AG10803 (cell line): ENCODE measurements around the gene TMCO4.

Experiments
- DNase-seq: peaks from one replicate; pipeline ENCODE4 v3.0.0; 2010; ENCODE audit warnings: low read depth
- H3K4me3 ChIP-seq: 2 replicates; pipeline ENCODE4 v1.5.1; 2011; ENCODE audit warnings: mild to moderate bottlenecking, low read length, control low read depth
- TF ChIP-seq, protein P1 (sequence below): conservative IDR thresholded peaks from 2 replicates; pipeline ENCODE4 v1.5.1; 2011; ENCODE audit warnings: mild to moderate bottlenecking, low read length, control low read depth, inconsistent platforms

Gene TMCO4

DNA sequence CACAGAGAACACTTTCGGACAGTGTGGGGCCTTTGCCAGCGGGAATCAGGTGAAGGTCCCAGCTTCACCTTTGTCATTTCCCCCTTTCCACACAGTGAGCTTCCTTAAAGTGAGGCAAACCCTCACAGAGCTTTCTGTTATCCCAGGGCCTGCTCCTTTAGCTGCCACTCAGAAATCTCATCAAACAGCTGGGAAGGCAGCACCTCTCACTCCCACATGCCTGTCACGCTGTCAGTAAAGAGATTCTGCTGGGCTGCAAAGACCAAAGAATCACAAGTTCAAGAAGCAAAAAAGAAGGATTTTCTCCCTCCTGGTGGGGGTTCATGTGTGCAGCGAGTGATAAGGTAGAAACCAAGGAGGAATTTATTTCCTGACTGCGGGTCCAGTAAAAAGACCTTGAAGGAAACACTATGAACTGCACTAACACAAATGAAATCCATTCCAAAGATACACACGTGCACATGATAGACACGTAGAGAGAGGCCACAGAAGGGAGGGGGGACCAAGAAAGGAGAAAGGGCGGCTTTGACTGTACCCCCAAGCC is 91.1 kb downstream of the TMCO4 start:
- DNase-seq, result no peak
- no peak overlapping the region for H3K4me3 ChIP-seq
- TF ChIP-seq, protein P1, sequence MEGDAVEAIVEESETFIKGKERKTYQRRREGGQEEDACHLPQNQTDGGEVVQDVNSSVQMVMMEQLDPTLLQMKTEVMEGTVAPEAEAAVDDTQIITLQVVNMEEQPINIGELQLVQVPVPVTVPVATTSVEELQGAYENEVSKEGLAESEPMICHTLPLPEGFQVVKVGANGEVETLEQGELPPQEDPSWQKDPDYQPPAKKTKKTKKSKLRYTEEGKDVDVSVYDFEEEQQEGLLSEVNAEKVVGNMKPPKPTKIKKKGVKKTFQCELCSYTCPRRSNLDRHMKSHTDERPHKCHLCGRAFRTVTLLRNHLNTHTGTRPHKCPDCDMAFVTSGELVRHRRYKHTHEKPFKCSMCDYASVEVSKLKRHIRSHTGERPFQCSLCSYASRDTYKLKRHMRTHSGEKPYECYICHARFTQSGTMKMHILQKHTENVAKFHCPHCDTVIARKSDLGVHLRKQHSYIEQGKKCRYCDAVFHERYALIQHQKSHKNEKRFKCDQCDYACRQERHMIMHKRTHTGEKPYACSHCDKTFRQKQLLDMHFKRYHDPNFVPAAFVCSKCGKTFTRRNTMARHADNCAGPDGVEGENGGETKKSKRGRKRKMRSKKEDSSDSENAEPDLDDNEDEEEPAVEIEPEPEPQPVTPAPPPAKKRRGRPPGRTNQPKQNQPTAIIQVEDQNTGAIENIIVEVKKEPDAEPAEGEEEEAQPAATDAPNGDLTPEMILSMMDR, result no peak

DNA sequence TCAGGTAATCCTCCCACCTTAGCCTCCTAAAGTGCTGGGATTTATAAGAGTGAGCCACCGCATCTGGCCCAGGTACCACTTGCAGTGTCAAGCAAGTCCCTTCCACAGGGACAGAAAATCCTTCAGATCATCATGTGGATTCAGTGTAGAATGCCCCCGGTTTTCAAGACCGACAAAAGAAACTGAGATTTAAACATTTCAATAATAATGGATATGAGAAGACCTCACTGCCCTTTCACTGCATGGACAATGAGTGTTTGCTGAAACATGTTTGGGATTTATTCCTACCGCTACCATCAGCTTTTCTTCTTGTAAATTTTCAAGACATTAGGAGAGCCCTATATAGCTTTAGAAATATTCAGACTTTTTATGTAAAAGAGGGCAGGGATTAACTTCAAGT is 93.6 kb downstream of the TMCO4 start:
- TF ChIP-seq, protein P1, result no peak
- DNase-seq, result no peak
- no peak overlapping the region for H3K4me3 ChIP-seq

DNA sequence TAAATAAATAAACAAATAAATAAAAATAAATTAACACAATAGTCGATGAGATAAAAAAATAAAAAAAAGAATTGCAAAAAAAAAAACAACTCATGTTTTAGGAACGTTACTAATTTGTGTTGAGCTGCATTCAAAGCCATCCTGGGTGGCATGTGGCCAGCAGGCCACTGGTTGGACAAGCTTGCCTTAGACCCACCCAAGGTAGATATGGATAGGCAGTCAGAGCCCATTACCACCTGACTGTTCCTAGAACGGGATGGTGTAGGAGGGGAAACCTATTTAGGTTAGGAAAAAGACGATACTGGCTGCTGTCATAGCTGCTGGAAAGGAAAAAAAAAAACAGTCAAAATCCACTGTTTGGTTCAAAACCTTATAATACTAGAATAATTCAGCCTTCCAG is 94.3 kb downstream of the TMCO4 start:
- H3K4me3 ChIP-seq, result no peak overlapping the region
- DNase-seq, result no peak
- TF ChIP-seq, protein P1, result no peak

DNA sequence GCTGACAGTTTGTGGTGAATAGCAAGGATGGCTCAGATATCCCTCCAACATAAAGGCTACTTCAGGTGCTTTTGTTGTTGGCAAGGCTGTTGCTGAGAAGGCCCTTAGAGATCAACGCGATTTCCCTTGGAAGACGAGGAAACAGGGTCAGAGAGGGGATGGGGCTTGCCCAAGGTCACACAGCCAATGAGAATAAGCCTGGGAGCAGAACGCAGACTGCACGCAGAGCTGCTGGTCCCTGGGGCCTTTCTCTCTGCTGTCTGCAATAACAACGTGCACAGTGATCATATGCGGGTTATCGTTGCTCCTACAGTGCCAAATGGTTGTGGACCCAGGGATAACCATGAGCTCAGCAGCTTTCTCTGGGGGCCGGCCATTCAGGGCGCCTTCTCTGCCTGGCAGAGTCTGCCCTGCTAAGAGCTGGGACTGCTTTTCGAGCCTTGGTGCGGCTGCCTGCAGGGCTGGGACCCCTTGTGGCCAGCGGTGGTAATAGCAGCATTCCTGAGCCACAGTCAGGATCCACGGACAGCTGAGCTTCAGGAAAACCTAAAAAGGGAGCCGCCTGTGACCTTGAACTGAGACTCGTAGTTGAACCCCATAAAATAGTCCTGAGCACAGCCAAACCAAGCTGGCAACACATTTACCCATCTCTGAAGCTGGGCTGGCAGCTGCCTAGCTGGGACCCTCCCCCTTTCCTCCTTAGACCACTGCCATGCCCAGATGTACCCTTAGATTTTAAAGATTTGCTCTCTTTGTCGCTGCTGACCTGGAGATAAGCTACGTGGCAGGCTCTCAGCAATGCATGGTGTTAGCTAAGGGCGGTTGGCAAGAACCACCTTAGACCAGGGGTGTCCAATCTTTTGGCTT is 95.2 kb downstream of the TMCO4 start:
- TF ChIP-seq, protein P1, result peak; percentile 93
- no peak overlapping the region for H3K4me3 ChIP-seq
- peak; percentile 70 for DNase-seq

DNA sequence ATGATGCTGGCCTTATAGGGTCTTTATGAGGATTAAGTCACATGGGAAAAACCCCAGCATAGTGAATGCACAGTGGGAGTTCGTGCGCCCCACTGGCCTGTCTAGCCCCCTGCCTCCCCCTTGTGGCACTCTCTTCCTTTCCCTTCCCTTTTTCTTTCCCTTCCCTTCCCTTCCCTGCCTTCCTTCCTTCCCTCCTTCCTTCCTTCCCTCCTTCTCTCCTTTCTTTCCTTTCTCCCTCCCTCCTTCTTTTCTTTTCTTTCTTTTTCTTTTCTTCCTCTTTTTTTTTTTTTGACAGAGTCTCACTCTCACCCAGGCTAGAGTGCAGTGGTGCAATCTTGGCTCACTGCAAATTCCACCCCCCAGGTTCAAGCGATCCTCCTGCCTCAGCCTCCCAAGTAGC is 96.4 kb downstream of the TMCO4 start:
- no peak overlapping the region for H3K4me3 ChIP-seq
- TF ChIP-seq, protein P1, result no peak
- DNase-seq, result no peak

DNA sequence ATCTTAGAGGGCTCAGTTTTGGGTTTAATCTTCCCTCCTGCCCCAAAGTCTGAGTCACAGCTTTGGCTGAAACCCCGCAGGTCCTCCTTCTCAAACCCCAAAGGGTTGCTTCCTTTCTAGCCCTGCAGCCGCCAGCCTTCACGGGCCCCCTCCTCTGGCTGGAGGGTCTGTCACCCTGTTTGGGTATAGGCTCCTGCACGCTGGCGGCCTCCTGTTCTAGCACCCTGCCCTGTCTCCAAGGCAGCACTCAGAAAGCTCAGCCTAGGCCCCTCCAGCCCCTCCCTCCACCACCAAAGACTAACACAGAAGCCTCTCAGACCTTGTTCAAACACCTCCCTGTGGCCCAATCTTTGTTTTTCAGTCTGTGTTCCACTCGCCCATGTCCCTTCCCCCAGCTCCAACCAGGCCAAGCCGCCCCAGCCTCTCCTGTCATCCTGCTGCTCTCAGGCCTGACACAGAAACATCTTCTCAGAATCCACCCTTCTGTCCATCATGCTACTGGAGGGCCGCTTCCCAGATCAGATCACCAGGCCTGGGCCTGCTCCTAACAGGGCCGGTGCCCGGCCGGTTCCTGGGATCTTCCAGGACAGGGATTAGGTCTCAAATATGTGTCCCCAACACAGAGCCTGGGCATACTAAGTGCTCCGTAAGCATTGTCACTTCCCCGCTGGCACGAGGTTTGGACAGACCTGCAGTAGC is 99.5 kb downstream of the TMCO4 start:
- no peak for DNase-seq
- TF ChIP-seq, protein P1, result no peak
- no peak overlapping the region for H3K4me3 ChIP-seq
